ENCODE data around the gene GUCY1A2. TPM values are rescaled to one million over a fixed set of nuclear protein-coding genes. Genes with fewer than 3 reads are reported as not detected.

GUCY1A2 gene
- polyA plus RNA-seq, 1 donor (not counting 4 experiments of a cell fraction or from before 2014, with no cell fraction given) = not detected

- no peak overlapping the region for H2AFZ ChIP-seq (ENCODE audit: control insufficient read depth, low read length)
- FAIRE-seq (no peak), DNase-seq (ENCODE audit: low read depth, low spot score) (no peak)
- dilution Hi-C loops (cut with MboI; ENCODE audit: extremely low pct_ligation_motif_present, low sequenced_read_pairs) = no loop called here
- H3K9ac ChIP-seq (ENCODE audit: control insufficient read depth, extremely low read depth, insufficient read depth, low read length) = no peak overlapping the region
- H3K27me3 ChIP-seq (ENCODE audit: control insufficient read depth, extremely low read depth, insufficient read depth, low read length) = no peaks in the 10 kb centered on the region
- no peaks in the 10 kb centered on the region for H3K9me1 ChIP-seq (ENCODE audit: control insufficient read depth, extremely low read depth, insufficient read depth, low read length)
- H3K4me1 ChIP-seq (ENCODE audit: control insufficient read depth, extremely low read depth, insufficient read depth, low read length) = no peaks in the 10 kb centered on the region
- no peaks in the 10 kb centered on the region for H4K20me1 ChIP-seq (ENCODE audit: control insufficient read depth, extremely low read depth, insufficient read depth, low read length)
- no peak overlapping the region for H3K4me2 ChIP-seq (ENCODE audit: control insufficient read depth, extremely low read depth, insufficient read depth, low read depth, low read length)
- H3K27ac ChIP-seq (ENCODE audit: control insufficient read depth, insufficient read depth, low read length) = no peak overlapping the region
- TF ChIP-seq EZH2 (IDR thresholded peaks at IDR 0.05; ENCODE audit: low read length) (no peak), CTCF (optimal IDR thresholded peaks at IDR 0.05 in 1 of 3, IDR thresholded peaks at IDR 0.05 in 1 of 3, conservative IDR thresholded peaks at IDR 0.05 in 1 of 3; ENCODE audit: extremely low read depth in 1 of 3, insufficient read depth in 2 of 3, low read length in 3 of 3) (no peak)
- no peaks in the 10 kb centered on the region for H3K9me3 ChIP-seq (ENCODE audit: control insufficient read depth, low read depth, low read length)
- no peaks in the 10 kb centered on the region for H3K36me3 ChIP-seq (ENCODE audit: control insufficient read depth in 2 of 2, extremely low read depth in 1 of 2, insufficient read depth in 2 of 2, low read length in 2 of 2)
- H3K4me3 ChIP-seq (ENCODE audit: control insufficient read depth in 2 of 3, extremely low read depth in 1 of 3, insufficient read depth in 2 of 3, low read depth in 1 of 3, low read length in 3 of 3) = no peak overlapping the region
- H3K79me2 ChIP-seq (ENCODE audit: control insufficient read depth, insufficient read depth, low read length) = no peaks in the 10 kb centered on the region
These were observed 57.2 kb downstream of the GUCY1A2 start for GRCh38 chr11:106961048-106961447.

- no peaks in the 10 kb centered on the region for H3K27me3 ChIP-seq (ENCODE audit: control insufficient read depth, extremely low read depth, insufficient read depth, low read length)
- H3K4me1 ChIP-seq (ENCODE audit: control insufficient read depth, extremely low read depth, insufficient read depth, low read length) = no peaks in the 10 kb centered on the region
- H3K27ac ChIP-seq (ENCODE audit: control insufficient read depth, insufficient read depth, low read length) = no peak overlapping the region
- H4K20me1 ChIP-seq (ENCODE audit: control insufficient read depth, extremely low read depth, insufficient read depth, low read length) = no peaks in the 10 kb centered on the region
- no peaks in the 10 kb centered on the region for H3K9me1 ChIP-seq (ENCODE audit: control insufficient read depth, extremely low read depth, insufficient read depth, low read length)
- H3K4me3 ChIP-seq (ENCODE audit: control insufficient read depth in 2 of 3, extremely low read depth in 1 of 3, insufficient read depth in 2 of 3, low read depth in 1 of 3, low read length in 3 of 3) = no peak overlapping the region
- TF ChIP-seq CTCF (optimal IDR thresholded peaks at IDR 0.05 in 1 of 3, IDR thresholded peaks at IDR 0.05 in 1 of 3, conservative IDR thresholded peaks at IDR 0.05 in 1 of 3; ENCODE audit: extremely low read depth in 1 of 3, insufficient read depth in 2 of 3, low read length in 3 of 3) (no peak), EZH2 (IDR thresholded peaks at IDR 0.05; ENCODE audit: low read length) (no peak)
- FAIRE-seq (no peak), DNase-seq (ENCODE audit: low read depth, low spot score) (no peak)
- dilution Hi-C loops (cut with MboI; ENCODE audit: extremely low pct_ligation_motif_present, low sequenced_read_pairs) = no loop called here
- no peak overlapping the region for H3K9ac ChIP-seq (ENCODE audit: control insufficient read depth, extremely low read depth, insufficient read depth, low read length)
- no peaks in the 10 kb centered on the region for H3K79me2 ChIP-seq (ENCODE audit: control insufficient read depth, insufficient read depth, low read length)
- no peak overlapping the region for H3K4me2 ChIP-seq (ENCODE audit: control insufficient read depth, extremely low read depth, insufficient read depth, low read depth, low read length)
- no peak overlapping the region for H2AFZ ChIP-seq (ENCODE audit: control insufficient read depth, low read length)
- no peaks in the 10 kb centered on the region for H3K36me3 ChIP-seq (ENCODE audit: control insufficient read depth in 2 of 2, extremely low read depth in 1 of 2, insufficient read depth in 2 of 2, low read length in 2 of 2)
- no peaks in the 10 kb centered on the region for H3K9me3 ChIP-seq (ENCODE audit: control insufficient read depth, low read depth, low read length)
These were observed 58.5 kb downstream of the GUCY1A2 start for GRCh38 chr11:106959800-106960199.

All from keratinocyte (primary cell).